ENCODE data around the gene RIBC1.

Gene RIBC1

GRCh38 chrX:53421125-53421524 is 1.5 kb upstream of the RIBC1 start:
- no peaks in the 10 kb centered on the region for H3K4me1 ChIP-seq (ENCODE audit: insufficient read depth, low read length)
- no peaks in the 10 kb centered on the region for H3K36me3 ChIP-seq (ENCODE audit: insufficient read depth, low read length)
- H3K9me3 ChIP-seq (ENCODE audit: control insufficient read depth, insufficient read depth, low read length), result no peaks in the 10 kb centered on the region
- peak overlapping the region; percentile 83; the same call in 1 of the 2 replicates for H3K9ac ChIP-seq (ENCODE audit: low read depth, low read length)

- peak overlapping the region; percentile 83 for H3K9ac ChIP-seq (ENCODE audit: low read depth, low read length)
- no peaks in the 10 kb centered on the region for H3K36me3 ChIP-seq (ENCODE audit: insufficient read depth, low read length)
- H3K4me1 ChIP-seq (ENCODE audit: insufficient read depth, low read length), result no peaks in the 10 kb centered on the region
- H3K9me3 ChIP-seq (ENCODE audit: control insufficient read depth, insufficient read depth, low read length), result no peaks in the 10 kb centered on the region
These were observed 944 bp upstream of the RIBC1 start for GRCh38 chrX:53421772-53422085.

- no peaks in the 10 kb centered on the region for H3K36me3 ChIP-seq (ENCODE audit: insufficient read depth, low read length)
- peak within 1 kb of the TSS; percentile 83 for H3K9ac ChIP-seq (ENCODE audit: low read depth, low read length)
- no peaks in the 10 kb centered on the region for H3K4me1 ChIP-seq (ENCODE audit: insufficient read depth, low read length)
- H3K9me3 ChIP-seq (ENCODE audit: control insufficient read depth, insufficient read depth, low read length), result no peaks in the 10 kb centered on the region
These were observed 400 bp upstream of the RIBC1 start, which contains the start of gene SMC1A for GRCh38 chrX:53422086-53422860. Gene SMC1A (minus strand): TSS chrX:53422654. CDS start chrX:53422600, 54 bp downstream.

- Histone ChIP-seq H3K9me3 (ENCODE audit: control insufficient read depth, insufficient read depth, low read length) (no peaks in the 10 kb centered on the region), H3K9ac (ENCODE audit: low read depth, low read length) (no peak overlapping the region), H3K36me3 (ENCODE audit: insufficient read depth, low read length) (peaks cover 10% of the 10 kb centered on the region; the same call in 1 of the 2 replicates), H3K4me1 (ENCODE audit: insufficient read depth, low read length) (peaks cover 3% of the 10 kb centered on the region; the same call in 1 of the 2 replicates)
These were observed 7.1 kb downstream of the RIBC1 start for GRCh38 chrX:53429755-53430154.

- no peaks in the 10 kb centered on the region for H3K9me3 ChIP-seq (ENCODE audit: control insufficient read depth, insufficient read depth, low read length)
- peaks cover 10% of the 10 kb centered on the region; the same call in 1 of the 2 replicates for H3K36me3 ChIP-seq (ENCODE audit: insufficient read depth, low read length)
- H3K4me1 ChIP-seq (ENCODE audit: insufficient read depth, low read length), result peaks cover 5% of the 10 kb centered on the region; the same call in 1 of the 2 replicates
- no peak overlapping the region for H3K9ac ChIP-seq (ENCODE audit: low read depth, low read length)
These were observed 7.6 kb downstream of the RIBC1 start for GRCh38 chrX:53430231-53430630.

- H3K9ac ChIP-seq (ENCODE audit: low read depth, low read length), result peak within 1 kb of the TSS; percentile 96
- peaks cover 10% of the 10 kb centered on the region; the same call in 1 of the 2 replicates for H3K36me3 ChIP-seq (ENCODE audit: insufficient read depth, low read length)
- H3K9me3 ChIP-seq (ENCODE audit: control insufficient read depth, insufficient read depth, low read length), result no peaks in the 10 kb centered on the region
- peaks cover 5% of the 10 kb centered on the region; the same call in 1 of the 2 replicates for H3K4me1 ChIP-seq (ENCODE audit: insufficient read depth, low read length)
These were observed 11.3 kb downstream of the RIBC1 start, which contains the start of gene HSD17B10 for GRCh38 chrX:53433651-53434639. Gene HSD17B10 (minus strand): TSS chrX:53434370. CDS start chrX:53434345, 25 bp downstream.

- Histone ChIP-seq H3K36me3 (ENCODE audit: insufficient read depth, low read length) (peaks cover 6% of the 10 kb centered on the region; the same call in 1 of the 2 replicates), H3K9me3 (ENCODE audit: control insufficient read depth, insufficient read depth, low read length) (no peaks in the 10 kb centered on the region), H3K4me1 (ENCODE audit: insufficient read depth, low read length) (peaks cover 5% of the 10 kb centered on the region; the same call in 1 of the 2 replicates), H3K9ac (ENCODE audit: low read depth, low read length) (no peak overlapping the region)
These were observed 13.3 kb downstream of the RIBC1 start for GRCh38 chrX:53435997-53436396.

GRCh38 chrX:53437206-53437605 is 14.5 kb downstream of the RIBC1 start:
- Histone ChIP-seq H3K9me3 (ENCODE audit: control insufficient read depth, insufficient read depth, low read length) (no peaks in the 10 kb centered on the region), H3K9ac (ENCODE audit: low read depth, low read length) (no peak overlapping the region), H3K4me1 (ENCODE audit: insufficient read depth, low read length) (peaks cover 5% of the 10 kb centered on the region; the same call in 1 of the 2 replicates), H3K36me3 (ENCODE audit: insufficient read depth, low read length) (0 out of 2 replicates have a peak, but pooled peaks cover 2% of the 10 kb centered on the region)

- H3K9me3 ChIP-seq (ENCODE audit: control insufficient read depth, insufficient read depth, low read length), result no peaks in the 10 kb centered on the region
- no peak overlapping the region for H3K9ac ChIP-seq (ENCODE audit: low read depth, low read length)
- H3K36me3 ChIP-seq (ENCODE audit: insufficient read depth, low read length), result no peaks in the 10 kb centered on the region
- peaks cover 5% of the 10 kb centered on the region; the same call in 1 of the 2 replicates for H3K4me1 ChIP-seq (ENCODE audit: insufficient read depth, low read length)
These were observed 15.6 kb downstream of the RIBC1 start for GRCh38 chrX:53438174-53438831.

- H3K4me1 ChIP-seq (ENCODE audit: insufficient read depth, low read length), result peaks cover 5% of the 10 kb centered on the region; the same call in 1 of the 2 replicates
- H3K9me3 ChIP-seq (ENCODE audit: control insufficient read depth, insufficient read depth, low read length), result no peaks in the 10 kb centered on the region
- no peak overlapping the region for H3K9ac ChIP-seq (ENCODE audit: low read depth, low read length)
- H3K36me3 ChIP-seq (ENCODE audit: insufficient read depth, low read length), result no peaks in the 10 kb centered on the region
These were observed 16.2 kb downstream of the RIBC1 start for GRCh38 chrX:53438832-53439230.

- Histone ChIP-seq H3K36me3 (ENCODE audit: insufficient read depth, low read length) (no peaks in the 10 kb centered on the region), H3K9ac (ENCODE audit: low read depth, low read length) (peak overlapping the region; percentile 71; the same call in 1 of the 2 replicates), H3K9me3 (ENCODE audit: control insufficient read depth, insufficient read depth, low read length) (no peaks in the 10 kb centered on the region), H3K4me1 (ENCODE audit: insufficient read depth, low read length) (no peaks in the 10 kb centered on the region)
These were observed 17.4 kb downstream of the RIBC1 start for GRCh38 chrX:53440101-53440500.

GRCh38 chrX:53440621-53441517 is 18.2 kb downstream of the RIBC1 start:
- no peaks in the 10 kb centered on the region for H3K9me3 ChIP-seq (ENCODE audit: control insufficient read depth, insufficient read depth, low read length)
- peak overlapping the region; percentile 71; the same call in 1 of the 2 replicates for H3K9ac ChIP-seq (ENCODE audit: low read depth, low read length)
- no peaks in the 10 kb centered on the region for H3K4me1 ChIP-seq (ENCODE audit: insufficient read depth, low read length)
- H3K36me3 ChIP-seq (ENCODE audit: insufficient read depth, low read length), result no peaks in the 10 kb centered on the region
